HG02870 (cell line): ENCODE measurements around the gene TEAD1.

Experiments
- ATAC-seq: cut with Tn5 transposase; IDR thresholded peaks from one replicate; pipeline ENCODE4 v1.9.1; 2021; ENCODE audit warnings: mild to moderate bottlenecking, moderate library complexity; ENCODE audit not compliant: unreplicated experiment

The TEAD1 gene

GRCh38 chr11:12673924-12674570 is at the start of gene TEAD1:
TSS of gene TEAD1 (plus strand) at chr11:12674421.
- peak; percentile 77 for ATAC-seq

- ATAC-seq, result no peak
Observed at GRCh38 chr11:12624595-12624994, 49.6 kb upstream of the TEAD1 start.

- ATAC-seq, result no peak
Observed at GRCh38 chr11:12625438-12626071, 48.7 kb upstream of the TEAD1 start.

- ATAC-seq, result no peak
Observed at GRCh38 chr11:12626616-12627015, 47.6 kb upstream of the TEAD1 start.

- ATAC-seq, result no peak
Observed at GRCh38 chr11:12628314-12628713, 45.9 kb upstream of the TEAD1 start.

GRCh38 chr11:12629601-12630313 is 44.5 kb upstream of the TEAD1 start:
- no peak for ATAC-seq

- ATAC-seq, result no peak
Observed at GRCh38 chr11:12631651-12632050, 42.6 kb upstream of the TEAD1 start.

GRCh38 chr11:12634329-12634728 is 39.9 kb upstream of the TEAD1 start:
- no peak for ATAC-seq

GRCh38 chr11:12636871-12637410 is 37.3 kb upstream of the TEAD1 start:
- no peak for ATAC-seq

- no peak for ATAC-seq
Observed at GRCh38 chr11:12639388-12639787, 34.8 kb upstream of the TEAD1 start.

- ATAC-seq, result no peak
Observed at GRCh38 chr11:12640355-12640754, 33.9 kb upstream of the TEAD1 start.

GRCh38 chr11:12640926-12641849 is 33.0 kb upstream of the TEAD1 start:
- no peak for ATAC-seq

- no peak for ATAC-seq
Observed at GRCh38 chr11:12642040-12642439, 32.2 kb upstream of the TEAD1 start.

GRCh38 chr11:12642806-12643428 is 31.3 kb upstream of the TEAD1 start:
- no peak for ATAC-seq

- ATAC-seq, result no peak
Observed at GRCh38 chr11:12646478-12646877, 27.7 kb upstream of the TEAD1 start.

- ATAC-seq, result no peak
Observed at GRCh38 chr11:12653729-12654128, 20.5 kb upstream of the TEAD1 start.

- ATAC-seq, result no peak
Observed at GRCh38 chr11:12655842-12656241, 18.4 kb upstream of the TEAD1 start.

- no peak for ATAC-seq
Observed at GRCh38 chr11:12657336-12657735, 16.9 kb upstream of the TEAD1 start.

GRCh38 chr11:12657981-12658380 is 16.2 kb upstream of the TEAD1 start:
- ATAC-seq, result no peak

GRCh38 chr11:12662101-12662689 is 12.0 kb upstream of the TEAD1 start:
- no peak for ATAC-seq
